ENCODE measurements around the gene WWOX.

Gene WWOX

GRCh38 chr16:79190542-79190941, 1091.1 kb downstream of the WWOX start:
- TF ChIP-seq GATA1 (IDR thresholded peaks at IDR 0.05; ENCODE audit: low read depth, low read length) (no peak), POLR2A (IDR thresholded peaks at IDR 0.05; ENCODE audit: low read length) (no peak)
- DNase-seq, result no peak

DNA sequence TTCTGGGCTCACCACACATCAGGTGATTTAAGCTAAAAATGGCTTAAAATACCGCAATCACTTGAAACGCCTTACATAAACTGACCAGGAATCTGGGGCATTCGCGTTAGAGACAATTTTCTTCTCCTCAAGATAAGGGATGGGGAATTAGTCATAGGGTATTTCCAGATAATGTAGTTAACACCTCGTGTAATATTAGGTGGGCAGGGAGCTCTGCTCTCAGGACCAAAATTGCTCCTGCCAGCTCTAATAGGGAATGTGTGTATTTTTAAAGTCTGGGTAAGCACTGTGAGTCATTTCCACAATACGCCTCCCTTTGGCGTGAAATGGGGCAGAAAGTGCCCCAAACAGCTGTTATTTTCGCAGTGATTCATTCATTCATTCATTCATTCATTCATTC, 1092.5 kb downstream of the WWOX start:
- TF ChIP-seq GATA1 (IDR thresholded peaks at IDR 0.05; ENCODE audit: low read depth, low read length) (no peak), POLR2A (IDR thresholded peaks at IDR 0.05; ENCODE audit: low read length) (no peak)

GRCh38 chr16:79192904-79193303, 1093.5 kb downstream of the WWOX start:
- no peak for DNase-seq
- TF ChIP-seq POLR2A (IDR thresholded peaks at IDR 0.05; ENCODE audit: low read length), result no peak
- TF ChIP-seq GATA1 (IDR thresholded peaks at IDR 0.05; ENCODE audit: low read depth, low read length), result no peak

More for the DNA sequence above, 1092.5 kb downstream of the WWOX start:
- no peak for DNase-seq

DNA sequence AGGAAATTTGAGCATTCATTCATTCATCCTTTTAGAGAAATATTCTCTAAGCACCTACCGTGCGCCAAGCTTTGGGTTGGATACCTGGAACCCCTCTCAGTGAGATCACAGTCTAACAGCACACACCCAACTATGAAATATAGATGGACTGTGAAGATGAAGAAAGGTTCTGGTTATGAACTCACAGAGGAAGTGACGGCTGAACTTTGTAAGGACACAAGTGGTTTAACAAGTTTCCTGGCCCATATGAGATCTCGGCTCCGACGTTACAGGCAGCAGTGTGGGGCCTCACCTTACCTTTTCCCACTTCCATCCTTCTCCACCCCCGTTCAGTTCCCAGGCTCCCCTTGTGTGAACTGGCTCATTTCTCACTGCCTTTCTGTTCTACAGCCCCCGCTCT, 1094.8 kb downstream of the WWOX start:
- TF ChIP-seq GATA1 (IDR thresholded peaks at IDR 0.05; ENCODE audit: low read depth, low read length), result no peak
- no peak for TF ChIP-seq POLR2A (IDR thresholded peaks at IDR 0.05; ENCODE audit: low read length)
- no peak for DNase-seq

GRCh38 chr16:79195938-79196337, 1096.5 kb downstream of the WWOX start:
- DNase-seq, result no peak
- TF ChIP-seq GATA1 (IDR thresholded peaks at IDR 0.05; ENCODE audit: low read depth, low read length) (no peak), POLR2A (IDR thresholded peaks at IDR 0.05; ENCODE audit: low read length) (no peak)

DNA sequence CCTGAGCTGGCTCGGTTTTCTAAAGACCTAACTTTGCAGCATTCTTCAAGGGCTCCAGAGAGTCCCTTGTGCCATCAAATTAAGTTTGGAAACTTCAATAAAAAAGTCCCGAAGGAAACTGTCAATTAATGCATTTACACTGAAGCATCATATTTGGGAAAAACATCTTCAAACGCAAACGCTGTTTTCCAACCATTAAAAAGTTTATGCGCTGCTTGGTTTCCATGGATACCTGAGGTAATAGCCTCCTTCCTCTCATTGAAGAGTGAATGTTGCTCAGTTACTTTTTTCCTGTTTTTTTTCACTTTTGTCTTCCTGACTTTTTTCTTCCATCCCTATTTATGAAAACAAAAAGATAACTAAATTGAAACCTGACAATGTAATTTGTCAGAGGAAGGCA, 1102.0 kb downstream of the WWOX start:
- no peak for TF ChIP-seq GATA1 (IDR thresholded peaks at IDR 0.05; ENCODE audit: low read depth, low read length)
- TF ChIP-seq POLR2A (IDR thresholded peaks at IDR 0.05; ENCODE audit: low read length), result no peak
- DNase-seq, result no peak

DNA sequence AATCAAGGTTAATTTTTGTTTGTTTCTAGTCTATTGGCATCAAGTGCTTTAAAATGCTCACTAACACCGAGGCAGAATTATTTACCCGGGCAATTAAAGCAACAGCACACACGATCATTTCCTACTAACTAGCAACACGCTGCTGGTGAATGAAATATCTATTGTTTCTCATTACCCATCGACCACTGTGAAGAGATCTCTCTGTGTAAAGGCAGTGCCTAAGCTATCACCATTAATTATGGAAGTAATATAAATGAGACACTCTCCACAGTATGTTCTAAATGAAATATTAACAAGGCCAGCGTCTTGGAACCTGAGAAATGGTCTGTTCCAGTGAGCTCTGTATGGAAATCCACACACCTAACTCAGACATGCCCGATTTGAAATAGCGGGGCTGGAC, 1103.5 kb downstream of the WWOX start:
- TF ChIP-seq GATA1 (IDR thresholded peaks at IDR 0.05; ENCODE audit: low read depth, low read length), result no peak
- no peak for TF ChIP-seq POLR2A (IDR thresholded peaks at IDR 0.05; ENCODE audit: low read length)
- DNase-seq, result no peak

- TF ChIP-seq POLR2A (IDR thresholded peaks at IDR 0.05; ENCODE audit: low read length) (no peak), GATA1 (IDR thresholded peaks at IDR 0.05; ENCODE audit: low read depth, low read length) (no peak)
- DNase-seq, result no peak
Observed at GRCh38 chr16:79204486-79204885, 1105.0 kb downstream of the WWOX start.

GRCh38 chr16:79206889-79207288, 1107.4 kb downstream of the WWOX start:
- TF ChIP-seq POLR2A (IDR thresholded peaks at IDR 0.05; ENCODE audit: low read length) (no peak), GATA1 (IDR thresholded peaks at IDR 0.05; ENCODE audit: low read depth, low read length) (no peak)
- DNase-seq, result no peak

DNA sequence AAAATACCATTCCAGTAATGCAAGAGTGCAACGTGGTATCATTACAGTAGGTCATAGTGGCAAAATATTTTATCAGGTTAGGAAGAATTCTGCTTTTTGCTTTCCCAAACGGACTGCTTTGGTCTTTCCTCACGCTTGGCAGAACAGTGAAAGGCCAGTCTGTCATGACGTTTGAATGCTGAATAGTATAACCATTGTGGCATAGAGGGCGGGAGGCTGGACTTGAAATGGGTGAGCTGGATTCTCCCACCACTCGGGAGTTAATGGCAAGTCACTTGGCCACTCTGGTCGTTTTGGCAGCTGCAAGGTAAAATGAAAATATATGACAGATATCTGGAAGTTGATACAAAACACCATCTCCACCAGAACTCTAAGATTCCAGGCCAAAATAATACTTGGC, 1109.9 kb downstream of the WWOX start:
- DNase-seq, result no peak
- TF ChIP-seq GATA1 (IDR thresholded peaks at IDR 0.05; ENCODE audit: low read depth, low read length) (no peak), POLR2A (IDR thresholded peaks at IDR 0.05; ENCODE audit: low read length) (no peak)

DNA sequence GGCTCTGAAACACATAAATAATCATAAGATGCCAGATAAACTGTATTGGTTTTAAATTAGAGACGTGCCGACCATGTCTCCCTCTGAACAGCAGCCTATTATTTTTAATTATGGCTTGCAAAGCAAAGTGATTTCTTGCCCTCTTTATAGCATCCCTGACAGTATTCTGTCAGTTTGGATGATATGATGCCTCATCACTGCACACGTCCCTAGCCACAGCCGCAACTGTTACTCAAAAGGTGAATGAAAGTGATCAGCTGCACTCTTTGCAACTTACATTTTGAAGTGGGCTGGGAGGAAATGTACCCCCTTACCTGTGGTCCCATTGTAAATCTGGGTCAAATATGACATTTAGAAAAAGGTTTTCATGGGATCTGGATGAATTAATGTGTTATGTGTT, 1111.2 kb downstream of the WWOX start:
- TF ChIP-seq GATA1 (IDR thresholded peaks at IDR 0.05; ENCODE audit: low read depth, low read length) (no peak), POLR2A (IDR thresholded peaks at IDR 0.05; ENCODE audit: low read length) (no peak)
- no peak for DNase-seq

- DNase-seq, result no peak
Observed at GRCh38 chr16:79211586-79211985, 1112.1 kb downstream of the WWOX start.

DNA sequence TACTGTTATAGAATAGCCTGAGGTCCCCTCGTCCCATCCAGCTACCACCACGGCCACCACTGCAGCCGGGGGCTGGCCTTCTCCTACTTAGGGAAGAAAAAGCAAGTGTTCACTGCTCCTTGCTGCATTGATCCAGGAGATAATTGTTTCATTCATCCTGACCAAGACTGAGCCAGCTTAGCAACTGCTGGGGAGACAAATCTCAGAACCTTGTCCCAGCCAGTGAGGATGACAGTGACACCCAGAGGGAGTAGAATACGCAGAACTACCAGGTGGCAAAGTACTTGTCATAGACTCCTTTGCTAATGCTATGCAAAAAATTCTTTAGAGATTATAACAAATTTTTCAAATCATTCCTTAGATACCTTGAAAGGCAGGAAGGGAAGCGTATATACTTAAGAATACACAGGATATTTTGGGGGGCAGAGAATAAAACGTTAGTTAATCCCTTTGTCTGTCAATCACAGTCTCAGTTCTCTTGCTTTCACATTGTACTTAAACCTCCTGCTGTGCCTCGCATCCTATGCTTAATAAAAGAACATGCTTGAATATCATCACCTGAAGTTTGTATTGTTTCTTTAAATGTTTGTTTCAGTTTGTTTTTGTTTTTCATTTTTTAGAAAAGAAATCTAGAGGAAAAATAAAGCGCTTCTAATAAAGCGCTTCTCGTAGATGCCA, 1112.8 kb downstream of the WWOX start:
- TF ChIP-seq GATA1 (IDR thresholded peaks at IDR 0.05; ENCODE audit: low read depth, low read length) (no peak), POLR2A (IDR thresholded peaks at IDR 0.05; ENCODE audit: low read length) (no peak)
- DNase-seq, result no peak

More at GRCh38 chr16:79211586-79211985, 1112.1 kb downstream of the WWOX start:
- TF ChIP-seq POLR2A (IDR thresholded peaks at IDR 0.05; ENCODE audit: low read length) (no peak), GATA1 (IDR thresholded peaks at IDR 0.05; ENCODE audit: low read depth, low read length) (no peak)

- DNase-seq, result no peak
- TF ChIP-seq POLR2A (IDR thresholded peaks at IDR 0.05; ENCODE audit: low read length), result no peak
- no peak for TF ChIP-seq GATA1 (IDR thresholded peaks at IDR 0.05; ENCODE audit: low read depth, low read length)
Observed at GRCh38 chr16:79213214-79213613, 1113.8 kb downstream of the WWOX start.

GRCh38 chr16:79215289-79215688, 1115.8 kb downstream of the WWOX start:
- TF ChIP-seq POLR2A (IDR thresholded peaks at IDR 0.05; ENCODE audit: low read length), result no peak
- TF ChIP-seq GATA1 (IDR thresholded peaks at IDR 0.05; ENCODE audit: low read depth, low read length), result no peak
- DNase-seq, result no peak
